Right ventricle myocardium superior (tissue), 1 donor: ENCODE measurements around the gene MYH7B. TPM values are rescaled to one million over a fixed set of nuclear protein-coding genes. Genes with fewer than 3 reads are reported as not detected.

Source experiments
- ATAC-seq: fragments of 200-7000 bp; cut with Tn5 transposase; one replicate; pipeline ENCODE4 v1.9.1; 2020; ENCODE audit warnings: mild to moderate bottlenecking; ENCODE audit not compliant: poor library complexity
- DNase-seq: peaks from one replicate; pipeline ENCODE4 v3.0.0-alpha.2; 2020
- intact Hi-C: fragments of 100-400 bp; cut with DNase I; formaldehyde crosslinking; loops from one replicate; pipeline ENCODE4 v1.11.2; 2022
- microRNA-seq: library from miRNA; unstranded; fragments of <30 nt; microRNA quantifications from one replicate; pipeline ENCODE4 v1.2.0, GENCODE V29; 2020
- total RNA-seq: library from RNA; stranded (reverse); fragmentation: NEBNext Ultra II Directional; extraction: Animal tissue kit (Norgen Biotek cat#: 25700); gene quantifications from one replicate; pipeline ENCODE4 v1.2.1, GENCODE V29; 2021
- donor health status: DM: no; HTN: yes; CAD: no; lungs with severe emphysema.

The MYH7B gene
- total RNA-seq, 1 donor from 2014 or later = 222 TPM

GRCh38 chr20:34999782-35000181, 44.1 kb downstream of the MYH7B start:
- DNase-seq (no peak), ATAC-seq (no peak)
- intact Hi-C loops = no loop called here

- intact Hi-C loops = no loop called here
- ATAC-seq = no peak
- DNase-seq = peak; percentile 40
Observed at GRCh38 chr20:35000311-35000921, 44.7 kb downstream of the MYH7B start.

- DNase-seq = peak; percentile 43
- intact Hi-C loops = no loop called here
- ATAC-seq = no peak
Observed at GRCh38 chr20:35000922-35001595, 45.4 kb downstream of the MYH7B start.

GRCh38 chr20:35001596-35002362, 46.1 kb downstream of the MYH7B start:
- ATAC-seq (no peak), DNase-seq (peak; percentile 33)
- intact Hi-C loops = no loop called here

- DNase-seq = peak; percentile 38
- intact Hi-C loops = no loop called here
- ATAC-seq = peak; percentile 21
Observed at GRCh38 chr20:35002426-35003210, 47.0 kb downstream of the MYH7B start.

- intact Hi-C loops = no loop called here
- ATAC-seq = peak; percentile 7
- DNase-seq = peak; percentile 40
Observed at GRCh38 chr20:35003211-35004031, 47.8 kb downstream of the MYH7B start.

- ATAC-seq = no peak
- intact Hi-C loops = no loop called here
- peak; percentile 26 for DNase-seq
Observed at GRCh38 chr20:35004051-35004725, 48.5 kb downstream of the MYH7B start.

GRCh38 chr20:35004749-35005462, 49.2 kb downstream of the MYH7B start:
- intact Hi-C loops = loop anchor here (5.0 kb wide), 1 partner anchor 133 kb away; the partner anchor contains the start of gene GGT7
- DNase-seq = peak; percentile 15
- no peak for ATAC-seq

Small RNA genes lying within 50 kb of the gene (microRNA-seq; reads per million reads assigned to microRNA genes)
- gene MIR499A (not detected), gene MIR499B (not detected)

Other genes with a start within 250 kb of the MYH7B start
- gene NCOA6, start 130.2 kb upstream of the MYH7B start, total RNA-seq = 13.4 TPM
- gene GGT7, start 83.0 kb upstream of the MYH7B start, total RNA-seq = 21.0 TPM
- gene ACSS2, start 79.3 kb upstream of the MYH7B start, total RNA-seq = 137 TPM
- 15.7 TPM for gene GSS, start 62 bp upstream of the MYH7B start, total RNA-seq
- gene TRPC4AP, start 136.9 kb downstream of the MYH7B start, total RNA-seq = 33.8 TPM
- gene EDEM2, start 191.5 kb downstream of the MYH7B start, total RNA-seq = 9.1 TPM
- gene PROCR, start 216.2 kb downstream of the MYH7B start, total RNA-seq = 9.3 TPM